HG03175 (cell line): Measurements from ENCODE around the gene MYF6.
A peak's percentile ranks its signal among the peaks of the same experiment; 100 is the strongest.

Experiments used
- ATAC-seq: cut with Tn5 transposase; IDR thresholded peaks from one replicate; pipeline ENCODE4 v1.9.1; 2021; ENCODE audit warnings: mild to moderate bottlenecking, moderate library complexity; ENCODE audit not compliant: unreplicated experiment

MYF6 gene

DNA sequence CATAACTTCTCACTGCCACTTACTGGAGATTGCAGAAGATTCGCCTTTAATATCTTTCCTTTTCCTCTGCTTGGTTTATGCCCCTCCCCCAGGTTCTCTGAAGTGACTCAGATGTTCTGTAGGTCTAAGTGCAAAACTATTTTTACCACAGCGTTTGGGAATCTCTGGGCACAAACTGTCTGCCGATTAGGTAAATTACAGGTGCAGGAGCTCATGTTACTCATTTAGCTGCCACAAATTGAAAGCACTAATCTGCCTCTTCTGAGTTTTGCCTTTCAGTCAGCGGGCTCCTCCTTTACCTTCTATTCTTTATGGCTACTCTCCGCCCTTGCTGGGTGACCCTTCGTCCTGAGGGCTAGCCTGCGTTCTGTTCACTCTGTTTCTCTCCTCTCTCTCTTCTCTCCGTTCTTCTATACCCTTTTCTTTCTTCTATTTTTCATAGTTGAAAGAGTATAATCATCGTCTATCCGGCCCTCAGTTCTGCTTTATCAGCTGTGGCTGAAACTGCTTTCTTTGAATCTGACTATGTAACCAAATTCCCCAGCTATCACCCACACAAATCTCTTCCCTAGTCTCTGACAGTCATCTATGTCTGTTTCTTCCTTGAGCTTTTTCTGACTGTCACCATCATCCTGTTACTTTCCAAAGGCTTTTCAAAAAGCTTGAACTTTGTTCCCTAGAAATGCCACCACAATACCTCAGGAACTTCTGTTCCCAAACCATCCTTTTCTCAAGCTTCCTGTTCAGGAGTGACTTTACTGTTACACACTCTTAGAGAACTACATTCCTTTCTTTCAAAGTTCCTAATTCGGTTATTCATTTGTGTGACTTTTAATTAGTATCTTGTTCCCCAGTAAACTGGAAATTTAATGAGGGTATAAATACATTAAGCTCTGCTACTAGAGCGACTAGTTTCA lies 4.3 kb upstream of the MYF6 start:
- ATAC-seq: peak; percentile 58

DNA sequence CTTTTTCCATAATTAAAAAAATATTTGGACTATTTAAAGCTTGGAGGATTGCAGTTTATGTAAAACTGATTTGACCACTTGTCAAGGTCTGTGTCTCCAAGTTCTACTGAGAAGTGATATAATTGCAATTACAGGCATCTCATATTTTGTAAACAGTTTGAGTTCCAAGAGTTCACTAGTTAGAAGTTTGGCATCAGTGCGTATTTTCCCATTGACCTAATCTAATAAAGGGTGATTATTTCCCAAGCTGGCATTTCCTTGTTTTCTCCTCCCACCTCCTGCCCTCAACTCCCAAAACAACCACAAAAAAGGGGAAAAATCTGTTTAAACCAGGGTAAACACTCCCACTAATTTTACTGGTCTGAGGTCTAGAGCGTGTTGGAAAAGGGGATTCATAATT lies 3.0 kb upstream of the MYF6 start:
- no peak for ATAC-seq

DNA sequence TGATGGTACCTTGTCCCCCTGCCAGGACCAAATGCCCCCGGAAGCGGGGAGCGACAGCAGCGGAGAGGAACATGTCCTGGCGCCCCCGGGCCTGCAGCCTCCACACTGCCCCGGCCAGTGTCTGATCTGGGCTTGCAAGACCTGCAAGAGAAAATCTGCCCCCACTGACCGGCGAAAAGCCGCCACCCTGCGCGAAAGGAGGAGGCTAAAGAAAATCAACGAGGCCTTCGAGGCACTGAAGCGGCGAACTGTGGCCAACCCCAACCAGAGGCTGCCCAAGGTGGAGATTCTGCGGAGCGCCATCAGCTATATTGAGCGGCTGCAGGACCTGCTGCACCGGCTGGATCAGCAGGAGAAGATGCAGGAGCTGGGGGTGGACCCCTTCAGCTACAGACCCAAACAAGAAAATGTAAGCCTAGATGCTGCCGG lies 410 bp downstream of the MYF6 start:
- ATAC-seq: no peak

DNA sequence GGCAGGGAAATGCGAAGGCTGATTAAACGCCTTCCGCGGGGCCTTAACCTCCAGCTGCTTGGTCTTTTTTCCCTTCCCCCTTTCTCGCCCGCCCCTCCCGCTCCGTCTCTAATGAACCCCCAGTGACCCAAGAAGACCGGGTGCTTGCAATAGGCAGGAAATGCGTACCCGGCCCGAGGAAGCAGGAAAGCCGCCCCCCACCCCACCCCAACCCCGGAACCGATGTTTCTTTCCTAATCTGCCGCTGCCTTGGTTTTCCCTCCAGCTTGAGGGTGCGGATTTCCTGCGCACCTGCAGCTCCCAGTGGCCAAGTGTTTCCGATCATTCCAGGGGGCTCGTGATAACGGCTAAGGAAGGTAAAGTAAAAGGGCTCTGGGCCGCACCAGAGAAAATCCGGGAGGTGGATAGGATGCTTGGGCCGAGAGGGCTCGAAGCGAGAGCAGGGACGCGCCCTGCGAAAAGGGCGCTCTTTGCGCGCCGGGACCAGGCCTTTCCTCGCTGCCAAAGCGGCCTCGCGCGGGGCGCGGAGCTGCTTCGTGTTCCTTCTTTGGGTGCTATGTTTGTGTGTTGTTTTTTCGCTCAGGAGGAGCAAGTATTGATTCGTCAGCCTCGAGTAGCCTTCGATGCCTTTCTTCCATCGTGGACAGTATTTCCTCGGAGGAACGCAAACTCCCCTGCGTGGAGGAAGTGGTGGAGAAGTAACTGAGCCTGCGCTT lies 983 bp downstream of the MYF6 start:
- no peak for ATAC-seq

DNA sequence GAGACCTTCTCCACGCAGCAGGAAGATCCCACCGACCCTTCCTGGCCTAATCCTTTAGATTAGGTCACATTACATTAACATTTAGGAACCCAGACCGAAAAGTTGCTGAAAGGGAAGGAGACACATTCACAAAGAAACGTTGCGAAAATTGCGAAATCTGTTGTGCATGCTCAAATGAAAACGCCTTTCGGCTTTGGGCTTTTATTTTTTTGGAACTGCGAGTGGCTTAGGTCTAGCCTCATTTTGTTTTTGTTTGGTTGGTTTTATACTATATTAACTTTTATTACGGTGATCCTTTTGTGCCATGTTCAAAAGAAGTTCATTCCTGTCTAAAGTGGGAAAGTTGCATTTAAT lies 1.5 kb downstream of the MYF6 start:
- no peak for ATAC-seq

DNA sequence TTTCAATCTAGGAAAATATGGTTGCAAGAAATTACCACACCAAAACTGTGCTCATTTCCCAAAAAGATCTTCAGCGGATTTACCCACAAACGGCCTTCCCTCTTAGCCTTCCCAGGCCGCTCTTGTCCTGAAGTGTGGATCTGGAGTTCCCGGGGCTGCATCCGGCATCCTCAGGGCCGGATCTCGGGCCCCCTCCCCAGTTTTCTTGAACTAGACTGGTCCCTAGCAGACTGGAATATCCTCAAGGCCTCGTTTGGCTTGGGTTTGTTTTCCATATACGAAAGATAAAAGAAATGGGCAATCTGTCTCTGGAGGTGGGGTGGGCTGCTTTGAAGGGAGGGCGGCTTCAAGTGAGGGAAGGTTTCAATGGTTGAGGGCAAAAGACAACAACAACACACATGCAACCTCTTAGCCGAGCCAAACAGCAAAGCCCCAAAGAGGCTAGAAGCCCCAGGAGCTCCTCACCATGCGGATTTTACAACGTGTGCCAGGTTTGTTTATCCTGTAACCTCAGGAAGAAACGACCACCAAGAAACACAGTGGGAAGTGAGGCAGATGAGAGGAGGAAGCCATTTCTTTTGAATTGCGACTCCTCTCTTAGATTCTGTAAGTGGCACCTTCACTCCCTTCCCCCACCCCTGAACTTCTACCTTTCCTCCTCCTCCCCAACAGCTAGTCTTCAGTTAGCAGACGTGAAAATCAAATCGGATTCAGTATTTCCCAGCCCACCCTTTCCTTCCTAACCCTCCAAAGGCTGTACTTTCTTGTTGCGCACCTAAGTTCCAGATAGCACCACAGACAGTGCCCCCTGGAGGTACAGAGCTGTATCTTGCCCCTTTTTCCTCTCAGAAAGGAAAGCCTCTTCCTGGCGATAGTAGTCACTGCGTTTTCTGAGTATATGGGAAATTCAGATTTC lies 2.6 kb downstream of the MYF6 start:
- no peak for ATAC-seq

DNA sequence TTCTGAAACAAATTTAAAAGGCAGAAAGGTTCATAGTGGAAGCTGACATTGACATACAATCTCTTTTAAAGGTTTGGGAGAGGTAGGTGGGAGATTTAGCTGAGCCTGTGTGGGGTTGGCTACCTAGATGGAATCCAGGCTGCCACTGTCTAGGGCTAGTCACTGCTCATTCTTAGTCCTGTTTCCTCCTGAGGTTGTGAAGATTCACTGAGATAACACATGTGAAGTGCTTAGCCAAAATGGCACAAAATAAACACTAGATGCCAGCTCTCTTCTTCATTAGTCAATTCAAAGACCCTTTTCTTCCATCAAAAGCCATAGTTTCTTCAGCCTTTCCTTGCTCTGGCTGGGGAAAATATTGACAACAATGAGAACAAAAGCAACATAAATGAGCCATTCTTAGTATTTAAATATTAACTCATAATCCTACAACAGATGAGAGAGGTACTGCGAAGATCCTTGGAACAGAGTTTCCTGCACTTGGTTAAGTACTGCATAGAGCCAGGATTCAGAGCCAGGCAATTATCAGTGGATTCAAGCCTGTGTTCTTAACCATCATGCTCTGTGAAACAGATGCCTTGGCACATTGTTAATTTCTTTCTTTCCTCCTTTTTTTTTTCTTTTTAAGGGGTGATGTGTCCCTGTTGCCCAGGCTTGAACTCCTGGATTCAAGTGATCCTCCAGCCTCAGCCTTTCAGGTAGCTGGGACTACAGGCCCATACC lies 3.5 kb downstream of the MYF6 start:
- ATAC-seq: no peak

DNA sequence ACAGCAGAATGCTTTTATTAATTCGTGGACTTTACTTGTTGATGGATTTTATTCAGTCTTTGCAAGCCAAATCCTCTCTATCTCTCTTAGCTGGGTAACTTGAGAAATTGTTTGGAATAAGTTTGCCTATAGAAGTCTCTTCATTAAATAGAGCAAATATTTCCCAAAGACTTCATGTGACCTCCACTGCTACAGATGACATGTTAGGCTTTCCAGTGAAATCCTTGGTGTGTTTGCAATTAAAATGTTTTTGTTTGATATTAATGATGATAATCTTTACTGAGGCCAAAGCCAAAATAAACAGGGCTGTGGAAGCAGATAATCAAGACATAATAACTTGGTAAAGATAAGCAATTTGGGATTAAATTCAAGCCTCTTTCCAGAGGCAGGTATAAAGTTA lies 4.4 kb downstream of the MYF6 start:
- ATAC-seq: no peak

DNA sequence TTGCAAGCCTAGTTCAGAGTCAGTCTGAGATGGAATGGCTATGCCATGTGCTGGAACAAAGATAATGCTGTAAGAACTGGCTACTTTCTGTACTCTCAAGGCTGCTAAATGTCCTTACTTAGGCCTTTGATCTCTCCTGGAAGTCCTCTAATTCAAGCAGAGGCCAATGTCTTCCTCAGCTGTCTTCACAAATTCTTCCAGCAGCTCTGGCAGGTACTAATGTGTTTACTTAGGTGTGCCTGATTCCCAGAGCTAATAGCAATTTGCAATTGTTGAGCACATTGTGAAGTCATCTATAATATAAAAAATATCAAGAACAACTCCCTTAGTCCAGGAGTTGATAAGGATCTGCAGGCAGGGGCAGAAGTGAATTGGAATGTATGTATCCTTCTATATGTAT lies 5.4 kb downstream of the MYF6 start:
- no peak for ATAC-seq

DNA sequence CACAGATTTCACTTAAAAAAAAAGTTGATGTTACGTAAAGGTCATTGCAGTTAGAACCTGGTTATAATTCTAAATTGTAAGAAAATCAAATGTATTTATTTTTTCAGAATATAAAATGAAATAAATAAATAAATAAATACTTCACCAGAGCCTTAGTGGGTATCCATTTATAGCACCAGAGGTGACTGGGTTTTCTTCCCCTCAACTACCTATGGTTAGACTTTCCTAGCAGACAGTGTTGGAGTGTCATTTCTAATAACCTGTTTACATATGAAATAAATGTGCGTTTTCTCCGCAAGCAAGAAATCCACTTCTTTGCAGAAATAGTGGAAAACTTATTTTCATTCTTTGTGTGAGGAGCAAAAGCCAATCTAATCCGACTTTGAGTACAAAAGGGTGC lies 6.0 kb downstream of the MYF6 start:
- ATAC-seq: no peak

DNA sequence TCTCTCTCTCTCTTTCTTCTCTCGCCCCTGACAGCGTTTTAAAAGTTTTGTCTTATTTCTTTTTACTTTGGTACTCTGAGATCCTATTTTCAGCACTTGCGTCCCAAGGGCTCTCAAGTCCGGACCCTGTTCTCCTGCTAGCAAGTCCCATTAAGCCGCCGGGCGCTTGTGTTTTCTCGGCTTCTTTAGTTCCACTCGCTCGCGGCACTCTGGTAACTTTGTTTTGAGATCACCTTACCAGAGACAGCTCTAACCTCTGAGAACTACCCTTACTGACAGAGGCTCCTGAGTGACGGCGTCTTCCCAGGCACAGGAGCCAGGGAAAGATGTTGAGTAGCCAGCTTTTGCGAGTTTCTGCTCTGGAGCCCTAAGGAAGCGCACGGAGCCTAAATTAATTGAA lies 6.6 kb downstream of the MYF6 start:
- ATAC-seq: no peak

DNA sequence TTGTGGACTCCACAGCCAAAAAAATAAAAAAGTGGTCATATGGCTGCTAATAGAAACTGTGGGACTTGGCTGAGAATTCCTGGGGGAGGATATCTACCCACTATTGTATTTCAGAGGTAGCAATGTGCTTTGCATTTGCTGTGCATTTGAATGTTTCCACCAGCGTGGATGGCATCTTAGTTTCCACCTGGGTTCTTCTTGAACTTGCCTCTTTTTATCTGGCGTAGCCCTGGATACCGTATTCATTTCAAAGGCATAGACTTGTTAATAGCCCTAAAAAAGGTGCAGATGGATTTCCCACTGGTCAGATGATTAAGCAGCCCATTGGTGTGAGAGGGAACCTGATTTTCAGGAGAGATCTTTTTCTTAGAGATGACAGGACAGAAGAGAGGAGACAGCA lies 7.4 kb downstream of the MYF6 start:
- ATAC-seq: no peak

DNA sequence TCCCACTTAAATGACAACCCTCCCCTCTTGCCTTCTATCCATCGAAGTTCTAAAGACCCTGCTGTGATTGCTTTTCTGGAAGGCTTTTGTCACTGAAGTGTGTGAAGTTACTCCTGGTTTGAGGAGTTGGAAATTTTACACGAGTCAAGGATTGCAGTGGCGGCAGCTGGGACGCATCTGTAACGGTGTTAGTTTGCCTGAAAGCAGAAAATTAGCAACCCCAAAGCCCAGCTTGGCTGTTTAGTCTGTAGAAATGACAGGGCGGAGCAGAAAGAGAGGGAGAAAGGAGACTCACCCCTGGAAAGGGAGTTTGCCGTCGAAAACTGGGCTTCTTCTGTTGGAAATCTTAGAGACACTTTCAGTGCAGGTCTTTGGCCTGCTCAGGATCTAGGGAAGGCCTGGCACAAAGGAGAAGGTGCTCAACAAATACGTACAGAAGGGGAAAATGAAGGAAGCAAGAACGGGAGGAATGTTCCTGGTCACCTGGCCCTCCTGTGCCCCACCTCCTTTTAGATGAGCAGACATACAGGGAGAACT lies 8.3 kb downstream of the MYF6 start:
- ATAC-seq: no peak

DNA sequence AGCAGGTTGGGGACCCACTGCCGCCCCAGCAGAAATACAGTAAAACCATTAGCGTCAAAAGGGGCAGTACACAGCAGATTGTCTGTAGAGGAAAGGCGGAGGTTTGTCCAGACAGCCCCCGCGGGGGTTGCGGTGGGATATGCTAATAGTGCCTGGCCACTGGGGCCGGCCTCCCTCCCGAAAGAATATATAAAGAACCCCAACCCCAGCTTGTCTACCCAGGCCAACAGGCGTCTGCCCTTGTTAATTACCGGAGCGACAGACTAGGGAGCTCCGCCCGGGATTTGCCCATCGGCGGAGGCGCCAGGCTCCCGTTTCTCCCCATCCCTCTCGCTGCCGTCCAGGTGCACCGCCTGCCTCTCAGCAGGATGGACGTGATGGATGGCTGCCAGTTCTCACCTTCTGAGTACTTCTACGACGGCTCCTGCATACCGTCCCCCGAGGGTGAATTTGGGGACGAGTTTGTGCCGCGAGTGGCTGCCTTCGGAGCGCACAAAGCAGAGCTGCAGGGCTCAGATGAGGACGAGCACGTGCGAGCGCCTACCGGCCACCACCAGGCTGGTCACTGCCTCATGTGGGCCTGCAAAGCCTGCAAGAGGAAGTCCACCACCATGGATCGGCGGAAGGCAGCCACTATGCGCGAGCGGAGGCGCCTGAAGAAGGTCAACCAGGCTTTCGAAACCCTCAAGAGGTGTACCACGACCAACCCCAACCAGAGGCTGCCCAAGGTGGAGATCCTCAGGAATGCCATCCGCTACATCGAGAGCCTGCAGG lies 9.4 kb downstream of the MYF6 start, which contains the start of gene MYF5:
Gene MYF5 (plus strand): TSS at position 217 of the 774 bp plus-strand sequence. CDS start 152 bp downstream, at position 369.
- ATAC-seq: no peak

DNA sequence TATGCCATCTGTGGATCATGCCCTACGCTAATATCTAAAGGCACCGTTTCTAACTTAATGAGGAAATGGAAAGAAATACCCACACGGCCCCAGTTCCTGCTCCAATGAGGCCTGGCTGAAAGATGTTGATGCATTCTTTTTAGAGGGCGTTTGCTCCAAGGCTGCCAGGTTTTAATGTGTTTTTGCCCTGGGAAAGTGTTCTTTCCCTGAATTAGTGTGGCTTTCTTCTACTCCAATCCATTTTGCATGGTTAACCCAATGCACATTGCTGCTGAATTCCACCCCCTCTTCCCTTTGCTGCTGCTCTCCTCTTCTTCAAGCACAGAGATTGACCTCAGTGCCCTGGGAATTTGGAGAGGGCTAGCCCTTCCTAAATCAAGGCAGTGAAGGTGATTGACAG lies 10.4 kb downstream of the MYF6 start:
- no peak for ATAC-seq

DNA sequence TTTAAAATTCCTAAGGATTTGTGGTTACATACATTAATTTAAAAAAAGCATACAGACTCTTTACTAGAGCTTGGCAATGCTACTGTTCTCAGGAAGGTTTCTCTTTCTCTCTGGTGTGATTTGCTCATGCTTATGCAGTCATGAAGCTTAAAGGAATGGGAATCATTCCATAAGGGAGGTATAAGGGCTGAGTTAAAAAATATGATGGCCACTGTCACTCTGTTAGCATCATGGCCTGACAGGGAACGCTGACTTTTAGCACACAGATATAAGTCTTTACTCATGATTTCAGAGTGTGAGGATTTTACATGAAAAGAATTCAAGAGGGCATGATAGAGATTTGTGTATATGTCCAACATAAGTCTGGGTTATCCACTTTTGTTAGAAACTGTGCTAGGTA lies 13.1 kb downstream of the MYF6 start:
- ATAC-seq: no peak

DNA sequence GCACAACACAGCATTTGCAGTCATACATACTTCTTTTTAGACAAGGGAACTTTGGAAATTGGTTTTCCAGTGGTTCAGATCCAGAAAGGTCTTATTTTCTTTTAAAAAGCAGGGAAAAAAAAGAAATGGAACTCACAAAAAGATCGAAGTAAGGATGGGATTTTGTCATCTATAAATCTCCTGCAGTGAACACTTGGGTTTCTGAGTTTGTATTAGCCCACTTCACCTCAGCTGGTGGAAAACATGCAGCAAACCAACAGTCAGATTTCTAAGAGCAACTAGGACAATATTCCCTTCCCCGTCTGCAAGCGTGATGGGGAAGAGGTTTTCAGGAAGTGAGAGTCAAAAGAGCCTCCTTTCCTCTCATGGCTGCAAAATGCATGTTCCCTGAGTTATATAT lies 13.9 kb downstream of the MYF6 start:
- ATAC-seq: no peak

DNA sequence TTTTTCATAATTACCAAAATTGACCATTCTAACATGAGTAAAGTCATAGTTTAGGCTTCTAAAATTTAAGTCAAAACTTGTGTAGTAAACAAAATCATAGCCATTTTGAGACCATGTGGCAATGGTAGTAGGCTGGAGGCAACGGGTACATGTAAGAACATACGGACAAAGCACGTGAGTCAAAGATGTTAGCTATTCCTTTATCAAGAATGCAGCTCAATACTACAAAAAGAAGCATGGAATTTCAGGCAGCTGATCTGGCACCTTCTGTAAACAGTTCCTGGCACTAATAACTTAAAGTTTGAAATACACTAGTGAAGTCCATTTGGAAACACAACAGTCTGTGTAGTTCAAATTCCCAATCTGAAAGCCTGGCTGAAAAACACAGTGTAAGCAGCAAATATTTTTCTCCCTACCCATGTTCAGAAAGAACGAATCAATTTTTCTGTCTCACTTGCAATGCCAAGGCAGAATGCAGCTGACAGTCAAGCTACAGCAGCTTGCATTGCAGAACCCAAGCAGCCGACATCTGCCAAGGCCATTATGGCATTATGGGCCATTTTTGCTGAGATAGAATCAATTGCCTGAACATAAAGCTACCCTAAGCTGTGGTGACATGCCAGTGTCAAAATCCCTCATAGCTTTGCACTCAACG lies 38.5 kb downstream of the MYF6 start:
- ATAC-seq: no peak

DNA sequence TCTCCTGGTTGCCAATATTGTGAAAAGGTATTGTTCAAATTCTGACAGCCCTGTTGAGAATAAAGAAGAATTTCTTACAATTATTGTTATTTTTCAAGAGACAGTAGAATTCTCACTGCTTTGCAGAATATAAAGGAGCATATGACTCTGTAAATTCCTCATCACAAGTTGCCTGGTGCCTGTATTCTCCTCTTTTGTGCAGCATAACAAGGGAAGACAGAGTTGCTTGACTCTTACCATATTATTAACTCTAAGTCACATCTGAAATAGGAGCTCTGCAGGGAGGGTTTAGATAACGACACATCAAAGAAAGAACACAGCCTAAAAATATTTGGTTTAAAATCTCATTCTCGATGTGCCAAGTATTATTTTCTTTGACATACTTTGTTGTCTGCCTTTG lies 40.4 kb downstream of the MYF6 start:
- no peak for ATAC-seq
